GM19455 (cell line): ENCODE data around the gene ROPN1B.
"Not testable (repeated sequence)": the region's sequence is repeated elsewhere in the genome, so short reads cannot be mapped to it uniquely, and the experiment has no call there.

Source experiments
- ATAC-seq: cut with Tn5 transposase; IDR thresholded peaks from one replicate; pipeline ENCODE4 v1.9.1; 2021; ENCODE audit not compliant: unreplicated experiment

ROPN1B gene

DNA sequence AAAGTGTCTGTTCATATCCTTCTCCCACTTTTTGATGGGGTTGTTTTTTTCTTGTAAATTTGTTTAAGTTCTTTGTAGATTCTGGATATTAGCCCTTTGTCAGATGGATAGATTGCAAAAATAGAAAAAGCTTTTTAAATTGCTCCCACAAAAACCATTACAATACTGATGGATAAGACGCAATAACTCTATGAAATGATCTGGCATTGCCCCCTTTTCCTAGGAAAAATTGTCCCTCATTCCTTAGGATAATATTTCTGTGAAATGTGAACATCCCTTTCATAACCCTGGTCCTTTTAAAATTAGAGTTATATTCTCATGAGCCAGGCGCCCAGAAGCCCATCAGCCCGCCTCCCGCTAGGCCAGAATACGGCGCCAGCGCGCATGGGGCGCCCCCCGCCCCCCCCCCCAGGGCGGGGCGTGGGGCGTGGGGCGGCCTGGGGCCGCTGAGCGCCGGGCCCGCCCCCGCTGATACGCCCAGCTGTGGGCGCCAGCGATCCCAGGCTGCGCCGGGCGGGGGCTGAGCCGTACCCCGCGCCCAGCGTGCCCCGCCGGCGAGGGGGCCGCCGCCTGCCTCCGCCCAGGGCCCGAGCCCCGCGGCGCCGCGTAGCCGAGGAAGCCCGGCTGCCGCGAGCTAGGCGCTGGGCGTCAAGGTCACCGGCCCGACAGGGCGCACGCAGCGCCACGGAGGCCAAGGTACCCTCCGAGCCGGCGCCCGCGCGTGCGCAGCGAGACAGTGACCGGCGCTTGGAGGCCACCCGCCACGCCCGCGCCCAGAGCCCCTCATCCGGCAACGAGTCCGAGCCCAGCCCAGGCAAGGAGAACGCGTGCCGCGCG, 11.1 kb upstream of the ROPN1B start:
- ATAC-seq = no peak

DNA sequence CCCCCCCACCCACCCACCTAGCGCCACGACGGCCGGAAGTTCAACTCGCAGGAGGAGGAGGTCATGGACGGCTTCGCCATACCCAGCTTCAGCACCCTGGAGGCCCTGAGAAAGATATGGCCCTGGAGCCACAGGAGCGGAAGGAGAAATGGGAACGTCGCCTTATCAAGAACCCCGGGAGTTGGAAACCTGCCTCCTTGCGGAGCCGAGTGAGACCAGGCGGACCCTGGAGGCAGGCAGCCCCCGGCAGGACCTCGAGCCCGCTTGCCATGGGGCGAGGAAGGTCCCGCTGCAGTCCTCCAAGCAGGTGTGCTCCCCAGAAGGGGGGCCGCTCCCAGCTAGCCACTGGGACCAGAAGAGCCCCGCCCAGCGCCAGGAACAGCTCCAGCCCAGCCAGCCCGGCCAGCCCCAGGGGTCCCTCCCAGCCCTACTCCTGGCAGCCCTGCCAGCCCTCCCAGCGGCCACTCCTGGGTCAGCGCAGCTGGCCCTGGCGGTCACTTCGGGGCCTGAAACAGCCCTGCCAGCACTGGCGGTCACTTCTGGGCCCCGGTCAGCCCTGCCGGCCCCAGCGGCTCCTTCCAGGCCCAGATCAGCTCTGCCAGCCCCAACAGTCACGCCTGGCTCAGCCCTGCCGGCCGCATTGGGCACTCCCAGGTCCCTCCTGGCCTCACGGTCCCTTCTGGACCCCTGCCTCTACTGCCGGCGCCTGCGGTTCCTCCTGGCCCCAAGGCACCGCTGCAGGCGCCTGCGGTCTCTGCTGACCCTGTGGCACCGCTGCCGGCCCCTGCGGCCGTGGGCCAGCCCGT, 10.3 kb upstream of the ROPN1B start:
- no peak for ATAC-seq

DNA sequence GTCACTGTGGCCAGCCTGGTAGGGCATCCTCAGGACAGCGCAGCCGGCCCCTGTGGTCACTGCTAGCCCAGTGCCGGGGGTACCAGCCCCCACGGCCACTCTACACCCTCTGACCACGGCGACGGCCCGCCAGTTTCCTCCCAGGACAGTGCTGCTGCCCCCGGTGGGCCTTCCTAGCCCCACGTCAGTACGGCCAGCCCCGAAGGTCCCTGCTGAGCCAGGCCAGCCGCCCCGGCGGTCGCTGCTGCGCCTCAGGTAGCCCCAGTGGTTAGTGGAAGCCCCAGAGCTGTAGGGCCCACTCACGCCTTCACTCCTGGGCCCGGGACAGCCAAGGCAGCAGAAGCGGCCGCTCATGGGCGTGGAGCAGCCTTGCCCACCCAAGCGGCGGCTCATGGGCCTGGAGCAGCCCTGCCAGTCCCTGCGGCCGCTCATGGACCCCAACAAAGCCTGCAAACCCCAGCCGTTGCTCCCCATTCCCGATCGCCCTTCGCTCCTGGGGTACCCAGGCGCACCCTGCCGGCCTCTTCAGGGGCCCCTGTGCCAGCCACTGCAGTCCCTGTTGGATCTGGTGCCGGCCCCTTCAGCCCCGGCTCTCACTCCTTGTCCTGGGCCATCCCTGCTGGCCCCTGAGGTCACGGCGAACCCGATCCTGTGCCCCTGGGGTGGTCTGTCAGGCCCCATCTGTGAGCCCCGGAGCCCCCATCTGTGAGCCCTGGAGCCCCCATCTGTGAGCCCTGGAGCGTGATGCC, 9.5 kb upstream of the ROPN1B start:
- no peak for ATAC-seq

DNA sequence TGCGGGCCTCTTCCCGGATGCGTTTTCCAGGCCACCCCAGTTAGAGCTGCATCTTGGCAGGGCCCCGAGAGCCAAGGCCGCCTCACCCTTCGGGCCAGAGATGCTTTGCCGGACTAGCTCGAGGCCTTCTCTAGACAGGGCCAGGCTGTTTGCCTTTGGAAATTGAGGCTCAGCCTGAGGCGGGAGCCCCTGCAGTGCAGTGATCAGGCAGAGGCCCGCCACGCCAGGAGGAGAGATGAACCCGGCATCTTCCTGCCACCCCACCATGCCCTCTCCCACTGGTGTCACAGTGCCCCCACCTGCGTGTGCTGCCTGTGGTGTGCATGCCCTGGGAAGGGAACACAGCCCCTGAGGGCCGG, 8.9 kb upstream of the ROPN1B start:
- ATAC-seq = no peak

DNA sequence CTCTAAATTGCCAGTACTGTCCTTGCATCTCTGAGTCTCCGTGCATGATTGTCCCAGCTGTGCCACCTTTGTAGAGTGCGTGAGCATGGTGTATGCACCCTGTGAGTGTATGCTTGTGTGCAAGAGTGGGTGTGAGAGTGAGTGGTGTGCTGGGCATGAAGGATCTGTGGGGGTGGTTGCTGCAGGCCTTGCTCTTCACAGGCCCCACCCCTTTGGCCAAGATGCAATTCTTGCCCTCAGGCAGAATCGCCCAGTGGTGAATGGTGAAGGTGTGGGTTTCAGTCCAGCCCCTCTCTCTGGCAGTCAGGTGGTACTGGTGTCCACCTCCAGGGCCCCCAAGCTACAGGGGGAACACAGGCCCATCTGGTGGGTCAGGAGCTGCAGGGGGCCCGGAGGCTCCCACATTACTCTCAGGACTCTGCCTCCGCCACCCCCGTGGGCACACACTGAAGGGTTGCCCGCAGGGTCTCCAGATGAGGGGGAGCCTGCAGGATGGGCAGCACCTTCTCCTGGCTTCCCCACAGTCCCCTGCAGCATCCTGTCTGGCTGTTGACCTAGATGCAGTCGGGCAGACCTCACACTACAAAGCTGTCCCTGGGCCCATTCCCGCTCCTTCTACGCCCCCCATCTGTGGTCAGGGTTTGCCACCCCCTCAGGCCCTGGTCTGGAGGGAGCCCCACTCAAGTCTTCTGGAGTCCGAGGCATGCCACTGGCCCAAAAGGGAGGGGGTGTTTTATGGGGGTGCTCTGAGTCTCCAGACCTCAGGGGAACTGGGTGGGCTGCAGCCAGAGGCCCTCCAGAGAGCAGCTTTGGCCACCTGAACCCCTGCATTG, 8.3 kb upstream of the ROPN1B start:
- no peak for ATAC-seq

DNA sequence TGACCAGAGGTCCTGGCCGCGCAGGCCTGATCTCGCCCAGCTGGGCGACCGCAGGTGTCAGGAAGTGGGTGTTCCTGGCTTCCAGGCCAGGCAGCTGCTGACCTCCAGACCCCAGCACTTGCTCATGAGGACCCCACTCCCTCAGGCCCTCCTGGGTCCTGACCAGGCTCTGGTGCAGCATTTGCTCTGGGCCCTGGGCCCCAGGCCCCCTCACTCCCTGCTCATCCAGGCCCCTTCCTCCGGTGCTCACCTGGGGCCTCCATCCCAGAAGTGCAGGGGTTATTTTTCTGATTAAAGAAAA, 7.7 kb upstream of the ROPN1B start:
- no peak for ATAC-seq

DNA sequence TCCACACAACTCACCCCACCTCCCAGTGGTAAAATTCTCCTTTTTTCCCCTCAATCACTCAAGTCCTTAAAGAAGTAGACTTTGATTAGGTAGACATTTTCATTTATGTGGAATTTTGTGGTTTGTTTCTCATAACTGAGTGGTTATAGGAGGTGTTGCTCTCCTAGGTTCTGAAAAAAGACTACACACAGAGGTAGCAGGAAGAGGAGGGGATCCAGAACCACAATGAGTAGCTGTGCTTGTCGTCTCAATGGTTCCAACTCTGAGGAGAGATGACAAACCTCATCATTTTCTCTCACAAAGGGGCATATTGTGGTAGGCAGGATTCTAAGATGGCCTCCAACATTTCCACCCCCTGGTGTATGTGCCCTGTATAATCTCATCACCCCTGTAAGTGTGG, 5.1 kb upstream of the ROPN1B start:
- ATAC-seq = not testable (repeated sequence)

DNA sequence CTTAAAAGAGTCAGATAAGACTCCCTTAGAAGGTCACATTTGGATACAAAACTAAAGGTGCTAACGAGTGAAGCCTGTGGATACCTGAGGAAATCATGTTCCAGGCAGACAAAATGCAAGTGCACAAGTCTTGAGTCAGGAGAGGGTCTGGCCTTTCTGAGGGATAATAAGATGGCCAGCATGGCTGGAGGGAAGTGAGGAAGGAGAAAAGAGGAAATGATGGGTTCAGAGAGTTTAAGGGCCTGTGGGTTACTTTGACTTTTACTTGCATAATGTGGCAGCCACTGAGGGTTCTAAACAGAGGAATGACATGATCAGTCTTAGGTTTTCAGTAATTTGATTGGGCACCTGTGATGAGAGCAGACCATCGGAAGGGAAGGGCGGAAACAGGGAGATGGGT, 3.5 kb upstream of the ROPN1B start:
- ATAC-seq = no peak

DNA sequence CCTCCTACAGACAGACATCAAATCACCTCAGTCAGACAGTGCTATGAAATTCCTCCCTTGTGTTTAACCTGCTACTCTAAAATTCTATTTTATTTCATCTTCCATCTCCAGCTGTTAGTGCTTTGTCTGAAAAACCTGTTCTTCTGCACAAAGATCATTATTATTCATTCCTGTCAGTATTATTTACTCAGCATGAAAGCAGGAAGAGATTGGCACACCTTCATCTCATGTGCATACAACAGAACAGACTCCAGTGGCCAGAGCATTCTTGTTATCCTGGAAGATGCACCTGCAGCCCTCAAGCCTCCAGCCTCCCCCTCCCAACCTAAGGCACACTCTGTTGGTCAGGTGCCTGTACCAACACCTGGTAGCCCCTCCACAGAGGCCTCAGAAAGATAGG, 1.8 kb upstream of the ROPN1B start:
- ATAC-seq = no peak

DNA sequence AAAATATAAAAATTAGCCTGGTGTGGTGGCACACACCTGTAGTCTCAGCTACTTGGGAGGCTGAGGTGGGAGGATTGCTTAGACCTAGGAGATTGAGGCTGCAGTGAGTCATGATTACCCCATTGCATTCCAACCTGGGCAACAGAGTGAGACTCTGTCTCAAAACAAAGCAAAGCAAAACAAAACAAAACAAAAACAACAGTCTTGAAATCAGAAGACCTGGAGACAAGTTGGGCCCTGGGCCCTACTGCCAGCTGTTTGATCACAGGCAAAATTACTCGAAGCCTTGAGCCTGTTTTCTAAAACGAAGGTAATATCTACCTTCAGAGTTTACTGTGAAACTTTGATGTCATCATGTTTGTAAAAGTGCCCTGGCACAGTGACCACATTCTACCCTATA, 857 bp upstream of the ROPN1B start:
- not testable (repeated sequence) for ATAC-seq

DNA sequence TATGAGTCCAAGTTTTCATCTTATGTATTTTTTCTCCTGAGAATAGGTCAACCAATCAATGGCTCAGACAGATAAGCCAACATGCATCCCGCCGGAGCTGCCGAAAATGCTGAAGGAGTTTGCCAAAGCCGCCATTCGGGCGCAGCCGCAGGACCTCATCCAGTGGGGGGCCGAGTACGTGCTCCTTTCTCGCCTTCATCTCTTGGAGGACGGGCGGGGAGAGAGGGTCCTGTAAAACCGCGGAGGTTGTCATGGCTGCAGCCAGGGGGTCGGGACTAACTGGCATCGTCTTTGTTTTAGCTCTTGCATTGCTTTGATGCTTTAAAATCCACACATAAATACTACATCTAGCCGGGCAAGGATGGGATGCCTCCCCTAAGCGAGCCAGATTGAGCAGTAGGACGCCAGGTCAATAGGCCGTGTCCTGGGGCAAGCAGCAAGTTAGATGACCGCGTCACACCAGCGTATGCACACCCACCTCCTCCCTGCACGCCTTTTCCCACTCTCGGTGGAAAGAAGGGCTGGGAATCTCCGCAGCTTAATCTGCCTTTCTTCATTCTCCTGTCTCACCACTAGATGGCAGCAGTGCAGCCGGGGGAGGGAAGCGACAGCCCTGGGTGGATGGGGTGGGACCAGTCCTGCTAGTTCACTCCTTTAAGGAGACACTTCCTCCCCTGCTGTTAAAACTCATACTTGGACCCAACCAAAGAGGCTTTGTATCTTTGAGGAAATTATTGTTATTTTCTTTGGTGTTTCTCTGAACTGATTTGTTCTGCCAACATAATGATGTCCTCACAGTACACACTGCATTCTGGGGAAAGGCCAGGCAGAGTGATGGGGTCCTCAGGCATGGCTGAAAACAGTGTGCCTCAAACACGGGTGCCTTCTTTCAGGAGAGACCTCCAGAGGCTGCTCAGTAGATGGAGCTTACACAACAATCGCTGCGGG, 3.3 kb downstream of the ROPN1B start:
- not testable (repeated sequence) for ATAC-seq

DNA sequence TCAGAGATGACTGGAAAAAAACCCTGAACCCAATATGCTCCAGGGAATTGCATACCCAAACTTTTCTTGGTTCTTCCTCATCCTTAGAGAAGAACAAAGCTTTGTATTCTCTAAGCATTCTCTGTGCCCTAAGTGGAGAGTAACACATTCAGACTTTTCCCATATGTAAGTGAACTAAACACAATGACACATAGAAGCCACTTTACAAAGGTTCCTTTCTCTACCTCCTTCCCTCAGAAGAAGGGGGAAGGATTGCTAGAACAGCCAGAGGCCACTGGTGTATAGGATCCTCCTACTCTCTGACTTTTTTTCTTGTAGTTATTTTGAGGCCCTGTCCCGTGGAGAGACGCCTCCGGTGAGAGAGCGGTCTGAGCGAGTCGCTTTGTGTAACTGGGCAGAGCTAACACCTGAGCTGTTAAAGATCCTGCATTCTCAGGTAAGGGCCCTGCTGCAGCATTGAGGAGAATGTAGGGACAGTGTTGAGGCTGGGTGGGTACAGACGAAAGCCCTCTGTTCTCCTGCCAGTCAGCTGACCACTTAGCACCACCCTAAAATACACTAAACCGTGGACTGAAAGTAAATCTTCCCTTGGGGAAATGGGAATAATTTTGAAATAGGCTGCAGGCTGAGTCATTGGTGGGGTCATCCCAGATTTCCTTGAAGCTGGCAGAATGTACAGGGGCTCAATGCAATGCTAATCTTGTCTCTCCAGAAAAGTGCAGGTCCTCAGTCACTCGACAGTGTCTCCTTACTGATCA, 6.4 kb downstream of the ROPN1B start:
- not testable (repeated sequence) for ATAC-seq

DNA sequence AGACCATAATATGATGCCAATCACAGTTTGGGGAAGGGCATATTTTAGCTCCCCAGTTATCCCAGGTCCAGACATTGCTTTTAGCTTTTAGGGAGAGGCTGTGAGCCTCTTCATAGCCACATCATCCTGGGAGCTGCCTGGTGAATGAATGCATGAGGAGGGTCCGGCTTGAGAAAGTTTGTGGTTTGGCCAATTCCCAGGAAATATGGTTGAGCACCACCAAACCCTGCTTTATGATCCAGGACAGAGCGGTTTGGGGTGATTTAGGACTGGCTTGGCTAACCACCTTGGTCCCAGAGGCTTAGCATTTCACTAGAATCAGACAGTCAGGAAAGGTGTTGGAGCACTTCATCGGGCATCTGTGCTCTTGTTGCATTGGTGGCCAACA, 7.0 kb downstream of the ROPN1B start:
- ATAC-seq = not testable (repeated sequence)

DNA sequence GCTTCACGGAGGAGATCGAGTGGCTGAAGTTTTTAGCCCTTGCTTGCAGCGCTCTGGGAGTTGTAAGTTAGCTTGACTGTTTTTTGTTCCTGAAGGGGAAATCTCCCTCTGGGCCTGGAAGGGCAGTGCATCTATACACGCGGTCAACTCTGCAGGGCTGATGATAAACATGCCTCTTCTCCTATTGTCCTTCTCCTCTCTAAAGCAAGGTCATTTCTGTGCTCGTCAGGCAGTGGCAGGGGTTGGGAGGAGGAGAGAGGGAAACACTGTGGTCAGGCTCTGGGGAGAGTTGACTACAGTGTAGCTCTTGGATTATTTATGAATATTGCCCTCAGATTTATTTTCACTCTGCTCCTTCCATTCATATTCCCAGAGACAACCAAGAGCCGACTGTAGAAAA, 8.1 kb downstream of the ROPN1B start:
- not testable (repeated sequence) for ATAC-seq

DNA sequence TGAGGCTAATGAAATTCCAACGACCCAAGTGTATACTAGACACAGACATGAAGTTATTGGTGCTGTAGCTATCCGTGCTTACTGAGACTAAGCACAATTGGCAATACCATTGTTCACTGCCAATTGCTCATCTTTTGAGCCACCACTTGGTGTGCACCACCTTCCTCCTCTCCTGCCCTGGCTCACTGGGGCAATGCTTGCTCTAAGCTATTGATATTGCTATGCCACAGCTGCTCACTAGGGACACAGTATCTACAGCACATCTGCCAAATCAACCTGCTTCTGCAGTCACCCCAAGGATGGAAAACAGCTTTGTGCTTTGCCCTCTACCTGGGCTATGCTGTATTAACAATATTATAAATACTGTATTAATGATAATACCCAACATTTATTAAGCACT, 16.0 kb downstream of the ROPN1B start:
- ATAC-seq = not testable (repeated sequence)

DNA sequence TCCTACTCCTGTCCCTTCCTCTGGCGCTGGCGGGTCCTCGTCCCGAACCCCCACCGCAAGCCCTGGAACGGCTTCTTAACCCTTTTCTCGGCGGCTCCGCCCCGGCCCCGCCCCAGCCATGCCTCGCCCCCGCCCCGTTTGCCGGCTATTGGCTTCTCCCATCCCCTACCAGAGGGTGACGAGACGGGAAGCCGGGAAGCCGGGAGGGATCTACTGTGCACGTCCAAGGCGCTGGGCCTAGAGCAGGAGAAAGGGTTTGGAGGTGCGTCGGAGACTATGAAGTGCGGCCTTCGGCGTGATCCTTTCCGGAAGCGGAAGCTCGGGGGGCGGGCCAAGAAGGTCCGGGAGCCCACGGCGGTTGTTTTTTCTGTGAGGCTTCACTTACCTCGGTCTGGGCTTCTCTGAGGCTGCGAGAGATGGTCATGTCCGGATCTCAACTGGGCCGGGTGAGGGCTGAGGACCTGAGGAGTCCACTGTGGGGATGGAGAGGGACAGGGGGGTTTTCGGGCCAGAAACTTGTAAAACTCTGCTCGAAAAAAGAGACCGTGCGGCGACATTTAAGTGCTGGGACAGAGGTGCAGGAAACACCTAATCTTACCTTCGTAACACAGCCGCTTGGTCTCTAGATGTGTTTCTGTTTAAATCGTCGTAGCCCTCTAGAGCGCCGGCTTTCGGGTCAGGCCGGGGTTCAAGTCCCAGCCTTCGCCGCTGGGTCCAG, 21.4 kb downstream of the ROPN1B start:
- peak; percentile 72 for ATAC-seq

DNA sequence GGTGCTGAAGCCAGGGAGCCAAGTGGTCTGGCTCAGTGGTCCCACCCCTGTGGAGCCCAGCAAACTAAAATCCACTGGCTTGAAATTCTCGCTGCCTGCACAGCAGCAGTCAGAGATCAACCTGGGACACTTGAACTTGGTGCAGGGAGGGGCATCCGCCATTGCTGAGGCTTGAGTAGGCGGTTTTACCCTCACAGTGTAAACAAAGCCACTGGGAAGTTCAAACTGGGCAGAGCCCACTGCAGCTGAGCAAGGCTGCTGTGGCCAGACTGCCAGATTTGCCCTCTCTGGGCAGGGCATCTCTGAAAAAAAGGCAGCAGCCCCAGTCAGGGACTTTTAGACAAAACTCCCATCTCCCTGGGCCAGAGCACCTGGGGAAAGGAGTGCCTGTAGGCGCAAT, 27.8 kb downstream of the ROPN1B start:
- not testable (repeated sequence) for ATAC-seq

DNA sequence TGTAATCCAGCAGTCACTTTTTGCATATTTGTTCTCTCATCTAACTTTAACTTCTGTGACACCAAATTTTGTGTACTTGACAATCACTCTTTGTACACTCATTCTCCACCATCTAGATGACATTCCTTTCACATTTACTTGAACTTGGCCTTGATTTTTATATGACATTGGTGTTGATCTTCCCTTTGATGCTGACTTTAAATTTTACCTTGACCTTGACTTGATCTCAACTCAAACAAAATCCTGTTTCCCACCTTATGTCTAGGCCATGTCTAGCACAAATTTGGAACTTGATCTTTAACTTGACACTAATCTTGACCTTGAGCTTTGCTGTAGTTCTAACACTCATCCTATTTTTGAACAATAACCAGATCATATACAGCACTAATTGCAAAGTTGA, 33.2 kb downstream of the ROPN1B start:
- ATAC-seq = no peak
